Mucosa of rectum (tissue), 2 donors: ENCODE data around the gene ZNF775.
A peak's percentile ranks its signal among the peaks of the same experiment; 100 is the strongest.

ENCODE experiments used
- H3K27ac ChIP-seq, 2 donors: one replicate each; pipeline ENCODE4 v1.7.0; 2013; ENCODE audit warnings: inconsistent platforms in 2 of 2, low read depth in 2 of 2, low read length in 2 of 2
- H3K27me3 ChIP-seq, 2 donors: one replicate each; pipeline ENCODE4 v1.7.0; 2013; ENCODE audit warnings: low read length in 2 of 2; ENCODE audit not compliant: control insufficient read depth in 2 of 2, insufficient read depth in 2 of 2
- H3K36me3 ChIP-seq, 2 donors: one replicate each; pipeline ENCODE4 v1.7.0; 2013; ENCODE audit warnings: low read length in 2 of 2; ENCODE audit not compliant: control insufficient read depth in 2 of 2, insufficient read depth in 2 of 2
- H3K4me1 ChIP-seq, 2 donors: one replicate each; pipeline ENCODE4 v1.7.0; 2013; ENCODE audit warnings: low read length in 2 of 2, mild to moderate bottlenecking in 1 of 2; ENCODE audit not compliant: control insufficient read depth in 2 of 2, insufficient read depth in 2 of 2
- H3K4me3 ChIP-seq, 2 donors: one replicate each; pipeline ENCODE4 v1.7.0; 2013; ENCODE audit warnings: low read length in 2 of 2
- H3K9ac ChIP-seq, 2 donors: one replicate each; pipeline ENCODE4 v1.7.0; 2013; ENCODE audit warnings: low read length in 2 of 2, low read depth in 1 of 2, mild to moderate bottlenecking in 1 of 2
- H3K9me3 ChIP-seq, 2 donors: one replicate each; pipeline ENCODE4 v1.7.0; 2013; ENCODE audit warnings: low read length in 2 of 2; ENCODE audit not compliant: control insufficient read depth in 2 of 2
- donor health status: healthy.
- donor health status: Normal muscosa, but diverticular disease.

ZNF775 gene

GRCh38 chr7:150388709-150389531 is 9.8 kb downstream of the ZNF775 start:
- peak overlapping the region; percentile 13 to 26 for H3K27ac ChIP-seq
- H3K9me3 ChIP-seq: no peaks in the 10 kb centered on the region
- H3K36me3 ChIP-seq: peaks cover 0 to 2% of the 10 kb centered on the region in 2 donors
- H3K4me3 ChIP-seq: no peak overlapping the region
- no peaks in the 10 kb centered on the region for H3K27me3 ChIP-seq
- peaks cover 17 to 26% of the 10 kb centered on the region in 2 donors for H3K4me1 ChIP-seq
- H3K9ac ChIP-seq: peak overlapping the region in 1 of 2 donors; percentile 38

- Histone ChIP-seq H3K27ac (peak overlapping the region in 1 of 2 donors; percentile 13), H3K4me3 (no peak overlapping the region), H3K9me3 (no peaks in the 10 kb centered on the region), H3K36me3 (peaks cover 0 to 2% of the 10 kb centered on the region in 2 donors), H3K9ac (no peak overlapping the region), H3K4me1 (peaks cover 11 to 21% of the 10 kb centered on the region in 2 donors), H3K27me3 (no peaks in the 10 kb centered on the region)
Observed at GRCh38 chr7:150389532-150389816, 10.3 kb downstream of the ZNF775 start.

GRCh38 chr7:150390205-150390604 is 11.1 kb downstream of the ZNF775 start:
- H3K4me3 ChIP-seq: no peak overlapping the region
- H3K9ac ChIP-seq: no peak overlapping the region
- H3K9me3 ChIP-seq: no peaks in the 10 kb centered on the region
- H3K4me1 ChIP-seq: peaks cover 6 to 14% of the 10 kb centered on the region in 2 donors
- H3K36me3 ChIP-seq: peaks cover 0 to 2% of the 10 kb centered on the region in 2 donors
- H3K27me3 ChIP-seq: no peaks in the 10 kb centered on the region
- no peak overlapping the region for H3K27ac ChIP-seq

- Histone ChIP-seq H3K27ac (peak overlapping the region; percentile 39 to 68), H3K36me3 (peaks cover 2 to 6% of the 10 kb centered on the region in 2 donors), H3K4me1 (peaks cover 4 to 12% of the 10 kb centered on the region in 2 donors), H3K9me3 (no peaks in the 10 kb centered on the region), H3K4me3 (peak overlapping the region in 1 of 2 donors; percentile 49), H3K27me3 (no peaks in the 10 kb centered on the region), H3K9ac (peak overlapping the region in 1 of 2 donors; percentile 20)
Observed at GRCh38 chr7:150393325-150393724, 14.2 kb downstream of the ZNF775 start.

GRCh38 chr7:150396426-150396825 is 17.3 kb downstream of the ZNF775 start:
- H3K4me1 ChIP-seq: peaks cover 3 to 4% of the 10 kb centered on the region in 2 donors
- no peak overlapping the region for H3K27ac ChIP-seq
- no peak overlapping the region for H3K4me3 ChIP-seq
- H3K27me3 ChIP-seq: no peaks in the 10 kb centered on the region
- peaks cover 5 to 6% of the 10 kb centered on the region in 2 donors for H3K36me3 ChIP-seq
- no peak overlapping the region for H3K9ac ChIP-seq
- no peaks in the 10 kb centered on the region for H3K9me3 ChIP-seq

- Histone ChIP-seq H3K4me3 (no peak overlapping the region), H3K9ac (no peak overlapping the region), H3K27ac (no peak overlapping the region), H3K36me3 (peaks cover 5 to 6% of the 10 kb centered on the region in 2 donors), H3K4me1 (peaks cover 3 to 5% of the 10 kb centered on the region in 2 donors), H3K9me3 (no peaks in the 10 kb centered on the region), H3K27me3 (no peaks in the 10 kb centered on the region)
Observed at GRCh38 chr7:150396851-150397260, 17.7 kb downstream of the ZNF775 start.

GRCh38 chr7:150397346-150398107 is 18.4 kb downstream of the ZNF775 start:
- H3K36me3 ChIP-seq: peaks cover 5 to 6% of the 10 kb centered on the region in 2 donors
- no peaks in the 10 kb centered on the region for H3K27me3 ChIP-seq
- H3K4me3 ChIP-seq: no peak overlapping the region
- H3K27ac ChIP-seq: no peak overlapping the region
- peaks cover 5 to 9% of the 10 kb centered on the region in 2 donors for H3K4me1 ChIP-seq
- no peak overlapping the region for H3K9ac ChIP-seq
- H3K9me3 ChIP-seq: no peaks in the 10 kb centered on the region

GRCh38 chr7:150398108-150398964 is 19.2 kb downstream of the ZNF775 start:
- H3K4me1 ChIP-seq: peaks cover 10 to 17% of the 10 kb centered on the region in 2 donors
- H3K27me3 ChIP-seq: no peaks in the 10 kb centered on the region
- H3K27ac ChIP-seq: no peak overlapping the region
- H3K9me3 ChIP-seq: no peaks in the 10 kb centered on the region
- no peak overlapping the region for H3K4me3 ChIP-seq
- H3K36me3 ChIP-seq: peaks cover 5 to 6% of the 10 kb centered on the region in 2 donors
- H3K9ac ChIP-seq: no peak overlapping the region

GRCh38 chr7:150398965-150399320 is 19.8 kb downstream of the ZNF775 start:
- H3K4me3 ChIP-seq: no peak overlapping the region
- no peaks in the 10 kb centered on the region for H3K27me3 ChIP-seq
- peaks cover 5 to 6% of the 10 kb centered on the region in 2 donors for H3K36me3 ChIP-seq
- H3K4me1 ChIP-seq: peaks cover 16 to 23% of the 10 kb centered on the region in 2 donors
- no peaks in the 10 kb centered on the region for H3K9me3 ChIP-seq
- H3K9ac ChIP-seq: no peak overlapping the region
- no peak overlapping the region for H3K27ac ChIP-seq
